GM10248 (cell line): Measurements from ENCODE around the gene KCNMA1.
"Not testable (repeated sequence)": the region's sequence is repeated elsewhere in the genome, so short reads cannot be mapped to it uniquely, and the experiment has no call there.

Source experiments
- CTCF ChIA-PET: fragments of 300-600 bp; sonication (Branson Sonifier 250); formaldehyde crosslinking; extraction: SDS; loops from one replicate; lab custom pipeline; 2021; ENCODE audit warnings: antibody characterized with exemption; lab: Yijun Ruan, JAX
- POLR2A ChIA-PET: fragments of 350-650 bp; sonication (Branson Sonifier 250); formaldehyde crosslinking; extraction: SDS; loops from one replicate; lab custom pipeline; 2020; ENCODE audit warnings: antibody characterized with exemption; lab: Yijun Ruan, JAX
- DNase-seq: peaks from one replicate; pipeline ENCODE4 v3.0.0; 2012; ENCODE audit errors: extremely low spot score
- CTCF ChIP-seq: IDR thresholded peaks from 2 replicates; pipeline ENCODE4 v1.5.1; 2012; ENCODE audit warnings: mild to moderate bottlenecking, low read depth; ENCODE audit errors: extremely low read depth, missing control alignments, control extremely low read depth

Gene KCNMA1

GRCh38 chr10:77637532-77638320 is at the start of gene KCNMA1:
TSS of gene KCNMA1 (minus strand) at chr10:77637808.
- POLR2A ChIA-PET: no interaction called here
- CTCF ChIA-PET: interaction anchor here (1.3 to 11.8 kb wide), 2 partner anchors 245 to 472 kb away, joined by 3 to 147 read pairs; no protein-coding TSS in a partner anchor
- TF ChIP-seq CTCF: no peak
- no peak for DNase-seq

GRCh38 chr10:77686650-77687417 is 49.2 kb upstream of the KCNMA1 start:
- ChIA-PET POLR2A (no interaction called here), CTCF (interaction anchor here (1.1 to 2.6 kb wide), 3 partner anchors 21 to 34 kb away, joined by 3 to 14 read pairs (median 3); no protein-coding TSS in a partner anchor)
- TF ChIP-seq CTCF: no peak
- DNase-seq: no peak

- TF ChIP-seq CTCF: no peak
- ChIA-PET CTCF (interaction anchor here (1.1 to 2.6 kb wide), 3 partner anchors 21 to 34 kb away, joined by 3 to 14 read pairs (median 3); no protein-coding TSS in a partner anchor), POLR2A (no interaction called here)
- DNase-seq: no peak
These were observed 48.5 kb upstream of the KCNMA1 start for GRCh38 chr10:77686096-77686495.

- no peak for DNase-seq
- no peak for TF ChIP-seq CTCF
- CTCF ChIA-PET: interaction anchor here (2.1 to 2.6 kb wide), 2 partner anchors 26 to 293 kb away, joined by 4 to 14 read pairs; no protein-coding TSS in a partner anchor
- POLR2A ChIA-PET: no interaction called here
These were observed 47.8 kb upstream of the KCNMA1 start for GRCh38 chr10:77685432-77685831.

- DNase-seq, POLR2A ChIA-PET, CTCF ChIA-PET: not testable (repeated sequence)
These were observed 45.5 kb upstream of the KCNMA1 start for GRCh38 chr10:77683088-77683432.

- DNase-seq: no peak
- POLR2A ChIA-PET: no interaction called here
- TF ChIP-seq CTCF: no peak
- CTCF ChIA-PET: interaction anchor here (2.3 to 3.2 kb wide), 2 partner anchors 9 to 29 kb away, joined by 18 to 21 read pairs; no protein-coding TSS in a partner anchor
These were observed 44.9 kb upstream of the KCNMA1 start for GRCh38 chr10:77682393-77683087.
